ENCODE measurements around the gene ATP6V1A.

The ATP6V1A gene

GRCh38 chr3:113746548-113747282, at the start of gene ATP6V1A:
TSS of gene ATP6V1A (plus strand) at chr3:113747035. CDS start at chr3:113778754, 31,719 bp downstream.
- TF ChIP-seq, protein P1, sequence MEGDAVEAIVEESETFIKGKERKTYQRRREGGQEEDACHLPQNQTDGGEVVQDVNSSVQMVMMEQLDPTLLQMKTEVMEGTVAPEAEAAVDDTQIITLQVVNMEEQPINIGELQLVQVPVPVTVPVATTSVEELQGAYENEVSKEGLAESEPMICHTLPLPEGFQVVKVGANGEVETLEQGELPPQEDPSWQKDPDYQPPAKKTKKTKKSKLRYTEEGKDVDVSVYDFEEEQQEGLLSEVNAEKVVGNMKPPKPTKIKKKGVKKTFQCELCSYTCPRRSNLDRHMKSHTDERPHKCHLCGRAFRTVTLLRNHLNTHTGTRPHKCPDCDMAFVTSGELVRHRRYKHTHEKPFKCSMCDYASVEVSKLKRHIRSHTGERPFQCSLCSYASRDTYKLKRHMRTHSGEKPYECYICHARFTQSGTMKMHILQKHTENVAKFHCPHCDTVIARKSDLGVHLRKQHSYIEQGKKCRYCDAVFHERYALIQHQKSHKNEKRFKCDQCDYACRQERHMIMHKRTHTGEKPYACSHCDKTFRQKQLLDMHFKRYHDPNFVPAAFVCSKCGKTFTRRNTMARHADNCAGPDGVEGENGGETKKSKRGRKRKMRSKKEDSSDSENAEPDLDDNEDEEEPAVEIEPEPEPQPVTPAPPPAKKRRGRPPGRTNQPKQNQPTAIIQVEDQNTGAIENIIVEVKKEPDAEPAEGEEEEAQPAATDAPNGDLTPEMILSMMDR (IDR thresholded peaks at IDR 0.05), result no peak
- Histone ChIP-seq H3K27ac (peak within 1 kb of the TSS; percentile 98 to 100), H3K27me3 (no peaks in the 10 kb centered on the region), H3K9me3 (no peaks in the 10 kb centered on the region), H3K36me3 (no peaks in the 10 kb centered on the region), H3K4me1 (peaks cover 0 to 43% (median 30%) of the 10 kb centered on the region in 4 donors), H3K4me3 (peak within 1 kb of the TSS; percentile 88 to 100)
- intact Hi-C loops (cut with DNase I; ENCODE audit: low total_unique reads), result loop anchor here (2.0 to 5.0 kb wide), 2 partner anchors 50 to 311 kb away; partner anchors contain the start of genes CCDC191, QTRT2 and USF3
- DNase-seq, result peak; percentile 90 to 95

- Histone ChIP-seq H3K27ac (peak overlapping the region; percentile 99), H3K4me1 (peaks cover 0 to 39% (median 17%) of the 10 kb centered on the region in 4 donors), H3K4me3 (peak overlapping the region; percentile 100), H3K36me3 (no peaks in the 10 kb centered on the region), H3K27me3 (no peaks in the 10 kb centered on the region), H3K9me3 (no peaks in the 10 kb centered on the region)
- TF ChIP-seq, protein P1 (IDR thresholded peaks at IDR 0.05), result no peak
- no peak for DNase-seq
- intact Hi-C loops (cut with DNase I; ENCODE audit: low total_unique reads), result loop anchor here (2.0 to 10.0 kb wide), 2 partner anchors 49 to 183 kb away; partner anchors contain the start of genes ATP6V1A, NAA50 and SPICE1
Measured at GRCh38 chr3:113697500-113698090, 49.2 kb upstream of the ATP6V1A start.

- peak overlapping the region; percentile 99 for H3K27ac ChIP-seq
- TF ChIP-seq, protein P1 (IDR thresholded peaks at IDR 0.05), result no peak
- H3K9me3 ChIP-seq, result no peaks in the 10 kb centered on the region
- intact Hi-C loops (cut with DNase I; ENCODE audit: low total_unique reads), result loop anchor here (10.0 kb wide), 1 partner anchor 183 kb away; the partner anchor contains the start of gene SPICE1
- no peaks in the 10 kb centered on the region for H3K36me3 ChIP-seq
- H3K4me3 ChIP-seq, result no peak overlapping the region
- peaks cover 0 to 39% (median 17%) of the 10 kb centered on the region in 4 donors for H3K4me1 ChIP-seq
- DNase-seq, result no peak
- H3K27me3 ChIP-seq, result no peaks in the 10 kb centered on the region
Measured at GRCh38 chr3:113698213-113698742, 48.6 kb upstream of the ATP6V1A start.

- DNase-seq, result no peak
- H3K9me3 ChIP-seq, result no peaks in the 10 kb centered on the region
- TF ChIP-seq, protein P1 (IDR thresholded peaks at IDR 0.05), result no peak
- peak overlapping the region; percentile 32 to 36 for H3K4me3 ChIP-seq
- no peaks in the 10 kb centered on the region for H3K36me3 ChIP-seq
- H3K27me3 ChIP-seq, result no peaks in the 10 kb centered on the region
- peaks cover 0 to 35% (median 17%) of the 10 kb centered on the region in 4 donors for H3K4me1 ChIP-seq
- peak overlapping the region in 1 of 2 donors; percentile 99 for H3K27ac ChIP-seq
- intact Hi-C loops (cut with DNase I; ENCODE audit: low total_unique reads), result loop anchor here (10.0 kb wide), 1 partner anchor 184 kb away; the partner anchor contains the start of gene SPICE1
Measured at GRCh38 chr3:113698956-113699355, 47.9 kb upstream of the ATP6V1A start.

- intact Hi-C loops (cut with DNase I; ENCODE audit: low total_unique reads), result no loop called here
- DNase-seq, result no peak
- Histone ChIP-seq H3K27ac (no peak overlapping the region), H3K36me3 (no peaks in the 10 kb centered on the region), H3K4me1 (no peaks in the 10 kb centered on the region), H3K9me3 (no peaks in the 10 kb centered on the region), H3K4me3 (no peak overlapping the region), H3K27me3 (peaks cover 0 to 5% of the 10 kb centered on the region in 2 donors)
- TF ChIP-seq, protein P1 (IDR thresholded peaks at IDR 0.05), result no peak
Measured at GRCh38 chr3:113707835-113708234, 39.0 kb upstream of the ATP6V1A start.
